Keratinocyte (primary cell): ENCODE results near the gene CACNG7. TPM values are rescaled to one million over a fixed set of nuclear protein-coding genes. Genes with fewer than 3 reads are reported as not detected.

ENCODE experiments used
- DNase-seq: peaks from one replicate; pipeline ENCODE4 v3.0.0-alpha.2; 2011; ENCODE audit warnings: low read depth, missing footprints, low spot score
- FAIRE-seq: peaks from 2 replicates; lab custom pipeline; 2011; peaks lifted over from hg19 to GRCh38; lab: Jason Lieb, UNC
- H2AFZ ChIP-seq: 2 replicates; pipeline ENCODE4 v1.6.0; 2012; ENCODE audit warnings: low read length, control low read depth, inconsistent platforms; ENCODE audit not compliant: control insufficient read depth
- H3K27ac ChIP-seq: 2 replicates; pipeline ENCODE4 v1.5.1; 2011; ENCODE audit warnings: low read length; ENCODE audit not compliant: control insufficient read depth, insufficient read depth
- H3K27me3 ChIP-seq: 3 replicates; pipeline ENCODE4 v1.6.0; 2011; ENCODE audit warnings: low read length; ENCODE audit not compliant: control insufficient read depth, insufficient read depth; ENCODE audit errors: extremely low read depth
- H3K36me3 ChIP-seq, 2 experiments: 2 replicates in 1 of 2; 3 replicates in 1 of 2; pipeline ENCODE4 v1.5.1; 2011; ENCODE audit warnings: low read length in 2 of 2, mild to moderate bottlenecking in 1 of 2; ENCODE audit not compliant: control insufficient read depth in 2 of 2, insufficient read depth in 2 of 2; ENCODE audit errors: extremely low read depth in 1 of 2
- H3K4me1 ChIP-seq: 3 replicates; pipeline ENCODE4 v1.5.1; 2011; ENCODE audit warnings: low read length; ENCODE audit not compliant: control insufficient read depth, insufficient read depth; ENCODE audit errors: extremely low read depth
- H3K4me2 ChIP-seq: 3 replicates; pipeline ENCODE4 v1.6.0; 2011; ENCODE audit warnings: low read depth, low read length; ENCODE audit not compliant: control insufficient read depth, insufficient read depth; ENCODE audit errors: extremely low read depth
- H3K4me3 ChIP-seq, 3 experiments: fragments of 200-600 bp in 1 of 3; sonication (generic) in 1 of 3; 2 replicates in 2 of 3; 3 replicates in 1 of 3; pipeline ENCODE4 v1.5.1; 2011 to 2016; ENCODE audit warnings: low read length in 3 of 3, mild to moderate bottlenecking in 3 of 3, control low read depth in 2 of 3, inconsistent platforms in 1 of 3, low read depth in 1 of 3, mixed read lengths in 1 of 3, mixed run types in 1 of 3, moderate library complexity in 1 of 3; ENCODE audit not compliant: control insufficient read depth in 2 of 3, insufficient read depth in 2 of 3; ENCODE audit errors: extremely low read depth in 1 of 3
- H3K79me2 ChIP-seq: 2 replicates; pipeline ENCODE4 v1.6.0; 2012; ENCODE audit warnings: low read length; ENCODE audit not compliant: control insufficient read depth, insufficient read depth
- H3K9ac ChIP-seq: 3 replicates; pipeline ENCODE4 v1.6.0; 2011; ENCODE audit warnings: low read length; ENCODE audit not compliant: control insufficient read depth, insufficient read depth; ENCODE audit errors: extremely low read depth
- H3K9me1 ChIP-seq: 3 replicates; pipeline ENCODE4 v1.6.0; 2011; ENCODE audit warnings: low read length; ENCODE audit not compliant: control insufficient read depth, insufficient read depth; ENCODE audit errors: extremely low read depth
- H3K9me3 ChIP-seq: 2 replicates; pipeline ENCODE4 v1.5.1; 2012; ENCODE audit warnings: low read depth, low read length; ENCODE audit not compliant: control insufficient read depth
- H4K20me1 ChIP-seq: 3 replicates; pipeline ENCODE4 v1.6.0; 2011; ENCODE audit warnings: low read length; ENCODE audit not compliant: control insufficient read depth, insufficient read depth; ENCODE audit errors: extremely low read depth
- CTCF ChIP-seq, 3 experiments: IDR thresholded peaks in 1 of 3; conservative IDR thresholded peaks in 1 of 3; optimal IDR thresholded peaks in 1 of 3; 2 replicates in 2 of 3; 3 replicates in 1 of 3; pipeline versions ENCODE3 to v1.5.1; 2011; ENCODE audit warnings: low read length in 3 of 3, mild to moderate bottlenecking in 3 of 3, moderate library complexity in 2 of 3, control low read depth in 1 of 3, inconsistent platforms in 1 of 3; ENCODE audit not compliant: insufficient read depth in 2 of 3; ENCODE audit errors: extremely low read depth in 1 of 3
- EZH2 ChIP-seq: IDR thresholded peaks from one replicate; pipeline ENCODE4 v1.6.1; 2012; ENCODE audit warnings: inconsistent platforms, mild to moderate bottlenecking, low read length, moderate library complexity
- dilution Hi-C: fragments of 300-500 bp; cut with MboI; formaldehyde crosslinking; loops from one replicate; pipeline ENCODE4 v1.7.0; 2020; ENCODE audit warnings: low sequenced_read_pairs; ENCODE audit not compliant: extremely low pct_ligation_motif_present
- polyA minus RNA-seq, 3 experiments: library from RNA; depleted of rRNA, polyadenylated mRNA; stranded (reverse); fragments of >200 nt; gene quantifications; 1 replicate in 1 of 3; 2 replicates in 1 of 3; 3 replicates in 1 of 3; pipeline ENCODE4 v1.2.3, GENCODE V29; 2011
- polyA plus RNA-seq, 5 experiments: library from polyadenylated mRNA; depleted of rRNA in 3 of 5; stranded (reverse) in 3 of 5; stranded (forward) in 1 of 5; unstranded in 1 of 5; fragments of >200 nt; gene quantifications; 1 replicate in 1 of 5; 2 replicates in 3 of 5; 3 replicates in 1 of 5; pipeline versions ENCODE4 v1.2.1 to v1.2.3, GENCODE V29; 2011 to 2012; ENCODE audit warnings: missing spikeins in 2 of 5, low read depth in 1 of 5, low replicate concordance in 1 of 5

CACNG7 gene
- not detected in 3 replicates for polyA plus RNA-seq
- not detected for polyA plus RNA-seq (2011; ENCODE audit: low read depth)
- not detected in 2 replicates for polyA plus RNA-seq (2011; cell fraction: cytosol; rRNA removed)
- not detected in 2 replicates for polyA plus RNA-seq (2011; cell fraction: nucleus; rRNA removed)
- polyA plus RNA-seq (2012; ENCODE audit: low replicate concordance): not detected in 2 replicates
- not detected in 3 replicates for polyA minus RNA-seq
- polyA minus RNA-seq (2011; cell fraction: cytosol; rRNA and poly(A)+ RNA removed): not detected
- not detected in 2 replicates for polyA minus RNA-seq (2011; cell fraction: nucleus; rRNA and poly(A)+ RNA removed)

GRCh38 chr19:53908935-53909415, at the start of gene CACNG7:
TSS of gene CACNG7 (plus strand) at chr19:53909278. CDS start at chr19:53912832, 3,554 bp downstream.
- FAIRE-seq (no peak), DNase-seq (no peak)
- dilution Hi-C loops: no loop called here
- Histone ChIP-seq H3K79me2 (no peaks in the 10 kb centered on the region), H3K9me3 (no peaks in the 10 kb centered on the region), H3K9me1 (no peaks in the 10 kb centered on the region), H3K27me3 (peaks cover 42% of the 10 kb centered on the region), H3K4me1 (no peaks in the 10 kb centered on the region), H3K9ac (no peak within 1 kb of the TSS), H2AFZ (no peak within 1 kb of the TSS), H3K4me2 (no peak within 1 kb of the TSS), H4K20me1 (no peaks in the 10 kb centered on the region), H3K4me3 (no peak within 1 kb of the TSS), H3K36me3 (no peaks in the 10 kb centered on the region), H3K27ac (no peak within 1 kb of the TSS)
- peak; percentile 73 for TF ChIP-seq EZH2
- TF ChIP-seq CTCF (optimal IDR thresholded peaks at IDR 0.05 in 1 of 3, IDR thresholded peaks at IDR 0.05 in 1 of 3, conservative IDR thresholded peaks at IDR 0.05 in 1 of 3; ENCODE audit: extremely low read depth in 1 of 3, insufficient read depth in 2 of 3, low read length in 3 of 3): no peak

DNA sequence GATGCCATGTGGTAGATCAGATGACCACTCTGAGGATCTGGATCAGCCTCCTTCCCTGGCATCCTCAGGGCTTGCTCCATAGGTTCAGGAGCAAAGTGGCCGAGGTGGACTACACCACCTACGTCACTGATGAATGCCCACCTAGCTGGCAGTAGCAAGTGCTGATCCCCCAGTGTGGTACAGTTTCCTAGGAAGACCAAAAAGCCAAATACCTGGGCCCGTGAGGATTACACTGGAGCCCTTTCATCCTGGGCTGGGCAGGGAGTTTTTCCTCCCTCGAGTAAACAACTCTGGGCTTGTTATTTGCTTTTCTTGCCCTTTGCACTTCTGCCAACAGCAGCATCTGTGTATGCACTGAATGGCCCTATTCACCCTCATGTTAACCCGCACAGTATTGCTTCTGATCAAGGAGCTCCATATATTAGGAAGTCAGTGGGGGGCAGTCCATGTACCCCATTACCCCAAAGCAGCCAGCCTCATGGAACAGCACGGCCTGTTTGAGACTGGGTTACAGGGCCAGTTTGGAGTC, 44.7 kb upstream of the CACNG7 start:
- H3K4me1 ChIP-seq: peaks cover 19% of the 10 kb centered on the region
- no peak for DNase-seq
- H2AFZ ChIP-seq: no peak overlapping the region
- H3K27ac ChIP-seq: no peak overlapping the region
- H3K79me2 ChIP-seq: peaks cover 7% of the 10 kb centered on the region
- no peaks in the 10 kb centered on the region for H3K36me3 ChIP-seq
- H3K27me3 ChIP-seq: no peaks in the 10 kb centered on the region
- no peak overlapping the region for H3K4me3 ChIP-seq
- TF ChIP-seq CTCF (optimal IDR thresholded peaks at IDR 0.05 in 1 of 3, IDR thresholded peaks at IDR 0.05 in 1 of 3, conservative IDR thresholded peaks at IDR 0.05 in 1 of 3; ENCODE audit: extremely low read depth in 1 of 3, insufficient read depth in 2 of 3, low read length in 3 of 3) (no peak), EZH2 (no peak)
- dilution Hi-C loops: no loop called here
- no peak overlapping the region for H3K9ac ChIP-seq
- H3K9me1 ChIP-seq: no peaks in the 10 kb centered on the region
- no peaks in the 10 kb centered on the region for H3K9me3 ChIP-seq
- FAIRE-seq: no peak
- no peak overlapping the region for H3K4me2 ChIP-seq
- no peaks in the 10 kb centered on the region for H4K20me1 ChIP-seq
